HG03139 (cell line): ENCODE measurements around the gene RHOF.
"Not testable (repeated sequence)": the region's sequence is repeated elsewhere in the genome, so short reads cannot be mapped to it uniquely, and the experiment has no call there.

ENCODE experiments used
- ATAC-seq: cut with Tn5 transposase; IDR thresholded peaks from one replicate; pipeline ENCODE4 v1.9.1; 2021; ENCODE audit not compliant: unreplicated experiment

RHOF gene

GRCh38 chr12:121793838-121794533 is 498 bp upstream of the RHOF start:
- ATAC-seq: peak; percentile 35

GRCh38 chr12:121792607-121793439 is 665 bp downstream of the RHOF start:
- no peak for ATAC-seq

- ATAC-seq: no peak
These were observed 1.6 kb downstream of the RHOF start for GRCh38 chr12:121791671-121792551.

DNA sequence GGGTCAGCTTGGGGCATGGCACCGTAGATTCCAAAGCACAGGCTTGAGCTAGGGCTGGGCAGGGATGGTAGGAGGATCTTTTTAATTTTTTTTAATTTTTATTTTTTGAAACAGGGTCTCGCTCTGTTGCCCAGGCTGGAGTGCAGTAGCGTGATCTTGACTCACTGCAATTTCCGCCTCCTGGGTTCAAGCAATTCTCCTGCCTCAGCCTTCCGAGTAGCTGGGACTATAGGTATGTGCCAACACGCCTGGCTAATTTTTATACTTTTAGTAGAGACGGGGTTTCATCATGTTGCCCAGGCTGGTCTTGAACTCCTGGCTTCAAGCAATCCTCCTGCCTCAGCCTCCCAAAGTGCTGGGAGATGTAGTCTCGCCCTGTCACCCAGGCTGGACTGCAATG is 2.7 kb downstream of the RHOF start:
- not testable (repeated sequence) for ATAC-seq

DNA sequence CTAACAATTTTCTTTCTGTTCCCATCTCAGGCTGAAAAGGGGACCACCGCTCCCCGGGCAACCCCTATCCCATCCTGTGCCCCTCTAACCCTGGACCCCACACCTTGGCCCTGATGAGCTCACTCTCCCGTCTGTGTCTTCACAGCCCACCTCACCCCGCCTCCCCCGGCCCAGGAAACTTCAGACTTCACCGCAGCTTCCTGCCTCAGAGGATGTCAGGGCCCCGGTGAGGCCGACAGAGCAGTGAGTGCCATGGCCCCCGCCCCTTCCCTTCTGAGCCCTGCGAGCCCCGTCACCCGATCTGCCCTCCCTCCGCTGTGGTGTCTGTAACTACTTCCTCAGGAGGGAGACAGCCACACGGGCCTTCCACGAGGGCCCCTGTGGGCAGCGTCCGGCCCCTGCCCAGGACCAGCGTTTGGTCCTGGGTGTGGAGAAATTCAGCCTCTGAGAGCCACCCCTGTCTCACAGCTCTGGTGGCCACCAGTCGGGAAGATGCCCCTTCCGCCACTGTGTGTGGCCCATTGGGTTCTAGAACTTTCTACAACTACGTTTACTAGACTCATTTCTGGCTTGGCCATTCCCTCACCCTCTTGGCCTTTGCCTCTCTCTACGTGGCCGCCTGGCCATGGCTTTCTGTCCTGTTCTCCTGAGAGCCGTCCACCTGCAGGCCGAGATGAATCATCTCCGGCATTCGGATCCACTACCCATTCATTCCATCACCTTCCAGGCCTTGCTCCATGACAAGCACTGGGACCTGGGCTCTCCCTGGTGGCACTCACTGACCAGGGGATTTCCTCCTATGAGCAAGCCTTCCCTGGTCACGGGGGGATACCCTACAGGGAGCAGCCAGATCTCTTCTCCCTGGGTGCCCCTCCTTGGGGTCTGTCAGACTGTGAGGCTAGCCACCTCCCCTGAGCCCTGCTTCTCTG is 3.4 kb downstream of the RHOF start:
- ATAC-seq: peak; percentile 42

DNA sequence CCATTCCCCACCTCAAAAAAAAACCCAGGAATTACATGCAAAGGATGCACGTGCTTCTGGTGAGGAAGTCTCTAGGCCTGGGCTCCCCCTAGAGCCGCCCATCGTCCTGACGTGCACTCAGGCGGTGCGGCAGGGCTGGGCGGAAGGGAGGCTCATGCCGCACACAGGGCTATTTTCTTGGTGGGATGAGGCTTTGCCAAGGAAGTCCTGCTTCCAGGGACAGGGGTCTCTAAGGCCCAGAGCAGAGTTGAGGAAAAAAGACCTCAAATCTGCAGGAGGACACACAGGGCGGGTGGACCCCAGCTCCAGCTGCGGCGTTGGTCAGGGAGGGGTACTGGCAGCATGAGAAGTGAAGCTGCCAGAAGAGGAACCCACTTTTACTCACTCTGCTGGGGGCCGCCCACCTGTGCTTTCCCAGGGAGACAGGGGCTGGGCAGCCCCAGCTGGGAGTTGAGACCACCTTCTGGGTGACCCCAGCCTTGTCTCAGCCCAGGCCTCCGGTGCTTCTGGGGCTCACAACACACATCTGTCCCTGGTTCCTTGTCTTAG is 4.2 kb downstream of the RHOF start:
- no peak for ATAC-seq

DNA sequence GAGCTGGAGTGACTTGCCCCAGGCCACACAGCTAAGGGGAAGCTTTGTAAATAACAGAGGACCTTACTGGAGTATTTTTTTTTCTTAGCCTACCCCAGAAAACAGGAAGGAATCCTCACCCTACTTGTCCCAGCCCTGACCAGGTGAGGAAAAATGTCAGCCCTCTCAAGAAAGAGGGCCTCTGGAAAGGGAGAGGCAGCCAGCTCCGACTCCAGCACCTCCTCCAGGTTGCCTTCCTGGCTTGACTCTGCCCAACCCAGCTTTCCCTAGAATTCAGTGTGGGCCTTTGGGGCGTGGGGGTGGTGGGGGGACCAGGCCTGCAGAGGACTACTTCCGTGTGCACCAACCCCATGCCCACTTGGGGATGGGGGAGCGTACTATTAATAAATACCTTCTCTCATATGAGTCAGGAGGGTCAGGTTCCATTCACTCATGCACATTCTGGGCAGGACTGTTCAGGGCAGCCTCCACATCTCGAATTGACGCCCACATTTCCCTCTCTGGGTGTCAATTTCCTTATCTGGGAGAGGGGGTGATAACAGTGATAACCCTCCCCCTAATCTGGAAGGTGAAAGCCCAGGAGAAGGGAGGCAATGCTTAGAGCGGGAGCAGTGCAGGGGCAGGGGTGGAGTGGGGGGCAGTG is 5.2 kb downstream of the RHOF start:
- ATAC-seq: no peak

GRCh38 chr12:121787063-121788025 is 6.1 kb downstream of the RHOF start:
- ATAC-seq: no peak

DNA sequence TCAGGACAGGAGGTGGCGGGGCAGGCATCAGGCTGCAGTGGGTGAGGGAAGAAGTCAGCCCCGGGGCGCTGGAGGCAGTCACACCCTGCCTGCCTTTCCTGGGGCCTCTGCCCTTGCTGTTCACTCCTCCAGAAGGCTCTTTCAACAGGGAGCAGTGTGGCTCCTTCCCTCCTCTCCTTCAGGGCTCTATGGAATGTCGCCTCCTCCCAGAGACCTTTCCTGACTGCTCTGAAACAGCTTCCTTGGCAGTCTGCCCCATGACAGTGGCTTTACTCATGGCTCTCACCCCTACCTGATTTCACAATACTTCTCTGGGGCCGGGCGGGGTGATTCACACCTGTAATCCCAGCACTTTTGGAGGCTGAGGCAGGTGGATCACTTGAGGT is 7.1 kb downstream of the RHOF start:
- no peak for ATAC-seq

GRCh38 chr12:121784460-121784859 is 9.0 kb downstream of the RHOF start:
- no peak for ATAC-seq

DNA sequence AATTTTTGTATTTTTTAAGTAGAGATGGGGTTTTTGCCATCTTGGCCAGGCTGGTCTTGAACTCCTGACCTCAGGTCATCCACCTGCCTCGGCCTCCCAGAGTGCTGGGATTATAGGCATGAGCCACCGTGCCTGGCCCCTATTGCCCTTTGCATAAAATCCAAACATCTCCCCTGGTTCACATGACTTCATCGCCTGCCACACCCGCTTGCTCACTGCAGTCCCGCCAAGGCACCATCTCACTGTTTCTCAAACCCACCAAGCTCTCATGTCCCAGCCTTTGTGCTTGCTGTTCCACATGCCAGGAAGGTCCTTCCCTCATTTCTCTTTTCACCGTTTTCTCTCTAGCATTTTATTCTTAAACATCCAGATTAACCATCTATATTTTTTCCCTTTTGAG is 9.7 kb downstream of the RHOF start:
- ATAC-seq: no peak

GRCh38 chr12:121781998-121782979 is 11.2 kb downstream of the RHOF start:
- ATAC-seq: no peak

DNA sequence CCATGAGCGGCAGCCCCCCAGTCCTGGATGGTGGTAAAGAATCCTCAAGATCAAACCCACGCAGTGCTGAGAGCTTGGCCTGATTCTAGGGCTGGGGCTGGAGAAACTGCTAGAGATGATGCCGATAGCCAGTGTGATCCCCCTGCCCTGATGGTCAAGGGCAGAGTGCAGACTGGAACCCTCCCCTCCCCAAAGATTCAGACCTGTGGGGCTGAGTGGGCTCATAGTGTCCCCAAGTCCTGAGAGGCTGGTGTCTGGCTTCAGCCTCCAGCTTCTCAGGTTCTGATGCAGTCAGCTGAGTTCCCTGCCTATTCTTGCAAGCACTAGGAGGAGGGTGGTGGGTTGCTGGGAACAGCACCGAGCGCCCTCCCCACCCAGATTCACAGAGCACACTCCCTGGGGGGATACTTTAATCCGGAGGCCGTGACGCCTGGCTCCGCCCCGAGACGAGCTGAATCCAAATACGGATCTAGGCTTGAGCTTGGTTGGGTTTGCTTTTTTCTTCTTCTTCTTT is 11.9 kb downstream of the RHOF start:
- ATAC-seq: no peak

DNA sequence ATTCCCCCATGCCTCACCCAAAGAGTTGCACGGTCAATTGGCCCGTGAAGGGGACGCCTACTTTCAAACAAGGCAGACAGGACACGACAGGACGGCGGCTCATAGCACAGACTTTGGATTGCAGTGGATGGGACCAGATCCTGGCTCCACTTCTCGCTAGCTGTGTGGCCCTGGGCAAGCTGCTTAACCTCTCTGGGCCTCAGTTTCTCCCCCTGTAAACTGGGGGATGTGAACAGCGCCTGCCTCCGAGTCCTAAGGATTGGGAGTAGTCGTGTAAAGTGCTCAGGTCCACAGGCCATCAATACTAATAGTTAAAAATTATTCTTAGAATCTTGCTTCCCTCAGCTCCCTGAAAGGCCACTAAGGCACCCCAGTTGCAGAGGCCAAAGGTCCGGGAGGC is 13.1 kb downstream of the RHOF start:
- ATAC-seq: no peak

DNA sequence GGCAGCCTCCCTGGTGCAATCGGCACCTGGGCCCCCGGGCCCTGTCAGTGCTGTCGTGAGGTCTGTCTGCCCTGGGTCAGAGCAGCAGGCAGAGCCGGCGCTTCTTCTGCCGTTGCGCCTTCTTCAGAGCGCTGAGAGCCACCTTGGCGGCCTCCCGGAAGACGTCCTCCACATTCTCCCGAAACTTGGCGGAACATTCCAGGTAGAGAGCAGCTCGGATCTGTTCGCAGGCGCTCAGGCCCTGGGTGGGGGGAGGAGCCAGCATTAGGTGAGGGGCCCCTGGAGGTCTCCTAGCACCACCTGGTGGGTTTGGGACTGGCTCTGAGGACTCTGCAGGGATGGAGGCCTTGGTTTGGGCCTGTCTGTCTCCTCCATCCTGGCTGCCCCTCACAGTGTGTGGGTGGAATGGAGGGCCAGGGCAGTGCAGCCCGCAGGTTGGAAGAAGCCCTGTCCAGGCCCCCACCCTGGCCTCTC is 14.0 kb downstream of the RHOF start:
- ATAC-seq: no peak

DNA sequence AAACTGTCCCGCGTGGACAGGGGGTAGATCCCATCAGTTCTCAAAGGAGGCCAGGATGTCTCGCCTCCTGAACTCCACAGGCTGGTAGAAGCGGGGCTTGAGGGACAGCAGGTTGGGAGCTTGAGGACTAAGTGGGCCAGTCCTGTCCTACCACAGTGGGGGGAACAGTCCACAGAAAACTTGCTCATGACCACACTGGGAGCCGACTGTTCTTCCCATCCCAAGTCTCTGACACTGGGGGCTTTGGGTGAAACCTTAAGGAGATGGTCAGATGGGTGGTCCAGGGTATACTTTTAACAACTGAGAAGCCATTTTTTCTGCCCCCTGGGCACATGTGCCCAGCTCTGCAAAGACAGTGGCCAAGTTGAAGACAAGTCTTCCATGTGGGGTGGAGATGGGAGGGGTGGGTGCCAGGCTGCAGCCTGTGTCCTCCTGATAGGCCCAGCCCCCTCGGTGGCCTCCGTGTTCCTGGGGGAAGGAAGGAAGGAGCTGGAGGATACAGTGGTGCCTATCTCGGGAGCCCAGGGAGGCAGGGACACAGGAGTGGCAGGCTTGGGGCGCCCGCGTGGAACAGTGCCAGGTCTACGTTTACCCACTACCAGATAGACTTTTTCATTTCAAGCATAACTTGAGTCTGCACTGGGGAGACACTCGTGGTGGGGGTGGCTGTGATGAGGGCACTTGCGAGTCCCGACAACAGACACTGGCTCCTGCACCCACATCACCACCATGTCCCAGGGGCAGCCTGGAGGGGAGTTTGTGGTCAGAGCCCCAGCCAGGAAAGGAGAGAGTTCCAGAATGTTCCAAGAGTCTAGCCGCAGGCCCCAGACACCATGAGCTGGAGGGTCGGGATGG is 14.7 kb downstream of the RHOF start:
- no peak for ATAC-seq
